Measurements from ENCODE around the gene FBXO17.

- no peak for TF ChIP-seq CTCF (IDR thresholded peaks at IDR 0.05; ENCODE audit: borderline replicate concordance, extremely low read depth, low read length, poor library complexity, severe bottlenecking)
- TF ChIP-seq EZH2 (IDR thresholded peaks at IDR 0.05; ENCODE audit: borderline replicate concordance, low read depth, low read length, severe bottlenecking), result no peak
These were observed 58.0 kb downstream of the FBXO17 start for GRCh38 chr19:38917516-38917915.

Data from DND-41 (cell line).